ENCODE data around the gene ARHGAP10. TPM values are rescaled to one million over a fixed set of nuclear protein-coding genes. Genes with fewer than 3 reads are reported as not detected.

Gene ARHGAP10
- total and polyA plus RNA-seq, 2 donors (not counting 1 experiment from before 2014, with no cell fraction given): 0.10 to 0.34 TPM

- ATAC-seq (ENCODE audit: low read depth): no peak
- no peak overlapping the region for H3K27ac Mint-ChIP-seq
- Histone ChIP-seq H3K27me3 (replicated peaks in 1 of 4; ENCODE audit: control extremely low read depth in 1 of 4, control insufficient read depth in 3 of 4, insufficient read depth in 4 of 4, low read length in 3 of 4) (peaks cover 0 to 37% (median 25%) of the 10 kb centered on the region in 4 experiments), H3K4me2 (replicated peaks; ENCODE audit: low read depth, low read length, poor library complexity, severe bottlenecking) (no peak overlapping the region), H3K79me2 (ENCODE audit: control insufficient read depth, insufficient read depth, low read length) (no peaks in the 10 kb centered on the region), H3K36me3 (replicated peaks in 1 of 2; ENCODE audit: control extremely low read depth in 1 of 2, control insufficient read depth in 1 of 2, extremely low read depth in 1 of 2, insufficient read depth in 2 of 2, low read length in 1 of 2) (no peaks in the 10 kb centered on the region), H3K4me3 (ENCODE audit: control extremely low read depth in 1 of 5, extremely low read depth in 1 of 5, insufficient read depth in 1 of 5, low read depth in 2 of 5, low read length in 4 of 5) (no peak overlapping the region), H4K20me1 (ENCODE audit: control insufficient read depth, insufficient read depth, low read length, poor library complexity, severe bottlenecking) (no peaks in the 10 kb centered on the region), H3K4me1 (ENCODE audit: control insufficient read depth in 2 of 2, insufficient read depth in 2 of 2, low read length in 2 of 2) (peaks cover 12 to 19% of the 10 kb centered on the region in 2 donors), H2AFZ (ENCODE audit: insufficient read depth, low read depth, low read length, poor library complexity, severe bottlenecking) (no peak overlapping the region), H3K9me3 (ENCODE audit: control extremely low read depth in 1 of 3, control insufficient read depth in 2 of 3, insufficient read depth in 1 of 3, low read length in 2 of 3) (peaks cover 0 to 3% (median 0%) of the 10 kb centered on the region in 3 donors), H3K27ac (ENCODE audit: low read length in 2 of 2) (no peak overlapping the region), H3K9ac (ENCODE audit: low read length) (no peak overlapping the region)
- DNase-seq: no peak
- intact Hi-C loops (cut with micrococcal nuclease): no loop called here
- CTCF ChIA-PET: no interaction called here
- TF ChIP-seq CTCF (IDR thresholded peaks at IDR 0.05): no peak
- no peak for TF ChIP-seq EZH2 (IDR thresholded peaks at IDR 0.05; ENCODE audit: borderline replicate concordance, insufficient read depth, low read depth, low read length, poor library complexity, severe bottlenecking)
- peaks cover 44% of the 10 kb centered on the region for H3K27me3 Mint-ChIP-seq
- no peak overlapping the region for H3K4me3 Mint-ChIP-seq
- POLR2A ChIA-PET: no interaction called here
- 93% methylated on average over 3 of the region's 3 CpGs for WGBS (ENCODE audit: insufficient coverage)
- H3K9me3 Mint-ChIP-seq (ENCODE audit: insufficient read depth): no peaks in the 10 kb centered on the region
- peaks cover 12% of the 10 kb centered on the region for H3K4me1 Mint-ChIP-seq
These were observed 4.6 kb downstream of the ARHGAP10 start for GRCh38 chr4:147736458-147736857.

GRCh38 chr4:147737623-147738022 lies 5.7 kb downstream of the ARHGAP10 start:
- peaks cover 0 to 29% (median 23%) of the 10 kb centered on the region in 4 experiments for H3K27me3 ChIP-seq (replicated peaks in 1 of 4; ENCODE audit: control extremely low read depth in 1 of 4, control insufficient read depth in 3 of 4, insufficient read depth in 4 of 4, low read length in 3 of 4)
- no peaks in the 10 kb centered on the region for H3K36me3 ChIP-seq (replicated peaks in 1 of 2; ENCODE audit: control extremely low read depth in 1 of 2, control insufficient read depth in 1 of 2, extremely low read depth in 1 of 2, insufficient read depth in 2 of 2, low read length in 1 of 2)
- no peak overlapping the region for H3K4me2 ChIP-seq (replicated peaks; ENCODE audit: low read depth, low read length, poor library complexity, severe bottlenecking)
- peaks cover 8 to 13% of the 10 kb centered on the region in 2 donors for H3K4me1 ChIP-seq (ENCODE audit: control insufficient read depth in 2 of 2, insufficient read depth in 2 of 2, low read length in 2 of 2)
- Mint-ChIP-seq H3K27ac (no peak overlapping the region), H3K4me1 (peaks cover 10% of the 10 kb centered on the region), H3K27me3 (peaks cover 40% of the 10 kb centered on the region), H3K9me3 (ENCODE audit: insufficient read depth) (no peaks in the 10 kb centered on the region), H3K4me3 (no peak overlapping the region)
- ATAC-seq (ENCODE audit: low read depth) (no peak), DNase-seq (no peak)
- no peak overlapping the region for H3K4me3 ChIP-seq (ENCODE audit: control extremely low read depth in 1 of 5, extremely low read depth in 1 of 5, insufficient read depth in 1 of 5, low read depth in 2 of 5, low read length in 4 of 5)
- ChIA-PET CTCF (no interaction called here), POLR2A (no interaction called here)
- H3K9me3 ChIP-seq (ENCODE audit: control extremely low read depth in 1 of 3, control insufficient read depth in 2 of 3, insufficient read depth in 1 of 3, low read length in 2 of 3): no peaks in the 10 kb centered on the region
- WGBS (ENCODE audit: insufficient coverage): 100% methylated on average over 1 of the region's 2 CpGs
- H3K27ac ChIP-seq (ENCODE audit: low read length in 2 of 2): no peak overlapping the region
- TF ChIP-seq CTCF (IDR thresholded peaks at IDR 0.05): no peak
- no peak overlapping the region for H2AFZ ChIP-seq (ENCODE audit: insufficient read depth, low read depth, low read length, poor library complexity, severe bottlenecking)
- no peaks in the 10 kb centered on the region for H4K20me1 ChIP-seq (ENCODE audit: control insufficient read depth, insufficient read depth, low read length, poor library complexity, severe bottlenecking)
- H3K79me2 ChIP-seq (ENCODE audit: control insufficient read depth, insufficient read depth, low read length): no peaks in the 10 kb centered on the region
- H3K9ac ChIP-seq (ENCODE audit: low read length): no peak overlapping the region
- intact Hi-C loops (cut with micrococcal nuclease): no loop called here

Data from B cell (primary cell).